IMR-90 (cell line): ENCODE results near the gene ABCA10.

Experiments
- POLR2A ChIP-seq: IDR thresholded peaks from 2 replicates; pipeline ENCODE4 v1.6.1; 2012; ENCODE audit warnings: mild to moderate bottlenecking, low read depth, low read length
- SMC3 ChIP-seq: fragments of 150-350 bp; IDR thresholded peaks from 2 replicates; pipeline ENCODE4 v1.6.1; 2016; ENCODE audit warnings: low read depth, mild to moderate bottlenecking, antibody characterized with exemption, low read length, moderate library complexity
- TF ChIP-seq, protein P1 (sequence below): fragments of 150-350 bp; IDR thresholded peaks from 2 replicates; pipeline ENCODE4 v1.6.1; 2016; ENCODE audit warnings: low read depth, mild to moderate bottlenecking, low read length, moderate library complexity, borderline replicate concordance
- TF ChIP-seq, protein P2 (sequence below): conservative IDR thresholded peaks from 2 replicates; pipeline ENCODE4 v1.5.1; 2012; ENCODE audit warnings: mild to moderate bottlenecking, low read depth, low read length, improper control_type of control experiment

DNA sequence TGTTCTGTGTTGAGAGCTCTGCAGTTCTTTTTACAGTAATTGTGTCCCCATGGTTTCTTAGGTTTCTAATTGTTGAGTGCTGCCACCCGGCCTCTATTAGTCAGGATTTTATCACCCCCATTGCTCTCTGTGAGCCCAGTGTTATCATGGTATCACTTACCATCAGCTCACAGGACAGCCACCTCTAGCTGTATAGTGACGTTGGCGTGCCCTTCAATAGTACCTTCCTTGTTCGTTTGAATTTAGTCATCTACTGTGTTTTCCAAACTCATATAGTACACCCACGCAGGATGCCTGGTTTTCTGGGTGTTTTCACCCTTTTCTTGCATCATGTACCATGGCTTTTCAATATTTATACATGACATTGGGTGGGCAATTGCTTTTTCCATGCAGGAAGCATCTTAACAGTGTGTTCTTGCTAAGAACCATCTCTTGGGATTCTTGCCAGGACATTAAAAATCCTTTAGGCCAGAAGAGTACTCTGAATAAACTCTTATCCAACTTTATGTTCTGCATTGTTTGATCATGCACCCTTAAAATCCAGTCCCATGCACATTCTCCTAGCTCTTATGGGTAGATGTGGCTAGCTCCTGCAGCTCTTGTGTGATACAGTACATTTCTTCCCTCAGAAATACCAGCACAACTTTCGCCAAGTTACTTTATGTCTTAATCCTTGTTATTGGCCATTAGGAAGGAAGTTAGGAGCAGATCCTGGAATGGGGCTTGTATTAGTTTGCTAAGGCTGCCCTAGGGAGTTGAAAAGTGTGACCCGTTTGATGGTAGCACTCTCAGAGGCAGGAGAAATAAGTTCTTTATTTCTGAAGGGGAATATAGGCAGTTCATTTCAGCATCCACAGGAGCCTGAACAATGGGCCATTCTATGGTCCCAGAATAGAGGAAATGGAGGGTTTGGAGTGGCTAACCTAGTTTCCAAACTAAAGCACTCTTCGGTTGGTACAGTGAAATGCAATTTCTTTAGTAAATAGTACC lies 11.3 kb upstream of the ABCA10 start:
- TF ChIP-seq SMC3 (no peak), POLR2A (no peak)
- TF ChIP-seq, protein P1, sequence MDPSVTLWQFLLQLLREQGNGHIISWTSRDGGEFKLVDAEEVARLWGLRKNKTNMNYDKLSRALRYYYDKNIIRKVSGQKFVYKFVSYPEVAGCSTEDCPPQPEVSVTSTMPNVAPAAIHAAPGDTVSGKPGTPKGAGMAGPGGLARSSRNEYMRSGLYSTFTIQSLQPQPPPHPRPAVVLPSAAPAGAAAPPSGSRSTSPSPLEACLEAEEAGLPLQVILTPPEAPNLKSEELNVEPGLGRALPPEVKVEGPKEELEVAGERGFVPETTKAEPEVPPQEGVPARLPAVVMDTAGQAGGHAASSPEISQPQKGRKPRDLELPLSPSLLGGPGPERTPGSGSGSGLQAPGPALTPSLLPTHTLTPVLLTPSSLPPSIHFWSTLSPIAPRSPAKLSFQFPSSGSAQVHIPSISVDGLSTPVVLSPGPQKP, result no peak
- TF ChIP-seq, protein P2, sequence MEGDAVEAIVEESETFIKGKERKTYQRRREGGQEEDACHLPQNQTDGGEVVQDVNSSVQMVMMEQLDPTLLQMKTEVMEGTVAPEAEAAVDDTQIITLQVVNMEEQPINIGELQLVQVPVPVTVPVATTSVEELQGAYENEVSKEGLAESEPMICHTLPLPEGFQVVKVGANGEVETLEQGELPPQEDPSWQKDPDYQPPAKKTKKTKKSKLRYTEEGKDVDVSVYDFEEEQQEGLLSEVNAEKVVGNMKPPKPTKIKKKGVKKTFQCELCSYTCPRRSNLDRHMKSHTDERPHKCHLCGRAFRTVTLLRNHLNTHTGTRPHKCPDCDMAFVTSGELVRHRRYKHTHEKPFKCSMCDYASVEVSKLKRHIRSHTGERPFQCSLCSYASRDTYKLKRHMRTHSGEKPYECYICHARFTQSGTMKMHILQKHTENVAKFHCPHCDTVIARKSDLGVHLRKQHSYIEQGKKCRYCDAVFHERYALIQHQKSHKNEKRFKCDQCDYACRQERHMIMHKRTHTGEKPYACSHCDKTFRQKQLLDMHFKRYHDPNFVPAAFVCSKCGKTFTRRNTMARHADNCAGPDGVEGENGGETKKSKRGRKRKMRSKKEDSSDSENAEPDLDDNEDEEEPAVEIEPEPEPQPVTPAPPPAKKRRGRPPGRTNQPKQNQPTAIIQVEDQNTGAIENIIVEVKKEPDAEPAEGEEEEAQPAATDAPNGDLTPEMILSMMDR, result no peak
